ENCODE results near the gene CALML3. TPM values are rescaled to one million over a fixed set of nuclear protein-coding genes. Genes with fewer than 3 reads are reported as not detected.

CALML3 gene
- total RNA-seq, 1 experiment from 2014 or later: not detected

DNA sequence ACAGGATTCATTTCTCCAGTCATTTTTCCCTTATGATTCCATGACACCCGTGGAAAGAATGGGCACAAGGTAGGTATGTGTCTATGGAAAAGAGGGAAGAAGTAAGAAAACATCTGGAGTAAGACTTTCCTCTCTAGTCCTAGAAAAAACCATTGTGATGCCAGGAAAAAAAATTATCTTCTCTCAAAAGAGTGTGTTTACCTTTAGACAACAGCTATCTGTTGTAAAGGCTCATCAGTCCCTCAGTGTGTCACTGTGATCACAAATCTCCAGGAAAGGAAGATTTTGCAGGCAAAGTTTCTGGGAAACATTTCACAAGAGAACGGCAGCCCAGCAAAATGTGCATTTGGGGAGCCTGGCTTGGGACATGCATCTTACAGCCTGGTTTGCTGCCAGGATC, 44.8 kb downstream of the CALML3 start:
- DNase-seq (ENCODE audit: low spot score): no peak
- Histone ChIP-seq H3K27ac (ENCODE audit: low read depth, low read length, poor library complexity, severe bottlenecking) (no peak overlapping the region), H3K9me3 (ENCODE audit: low read depth, low read length, poor library complexity, severe bottlenecking) (no peaks in the 10 kb centered on the region), H3K4me1 (ENCODE audit: insufficient read depth, low read length, poor library complexity, severe bottlenecking) (no peaks in the 10 kb centered on the region), H3K36me3 (ENCODE audit: insufficient read depth, low read length, poor library complexity, severe bottlenecking) (no peaks in the 10 kb centered on the region), H3K4me3 (ENCODE audit: low read depth, low read length, poor library complexity, severe bottlenecking) (no peak overlapping the region), H3K27me3 (replicated peaks; ENCODE audit: insufficient read depth, low read depth, low read length, poor library complexity) (no peaks in the 10 kb centered on the region)
- POLR2A ChIA-PET (ENCODE audit: low non-redundant PET): no interaction called here
- no peak for TF ChIP-seq EZH2 (IDR thresholded peaks at IDR 0.05; ENCODE audit: borderline replicate concordance, low read depth, low read length, poor library complexity, severe bottlenecking)
- TF ChIP-seq, protein P1, sequence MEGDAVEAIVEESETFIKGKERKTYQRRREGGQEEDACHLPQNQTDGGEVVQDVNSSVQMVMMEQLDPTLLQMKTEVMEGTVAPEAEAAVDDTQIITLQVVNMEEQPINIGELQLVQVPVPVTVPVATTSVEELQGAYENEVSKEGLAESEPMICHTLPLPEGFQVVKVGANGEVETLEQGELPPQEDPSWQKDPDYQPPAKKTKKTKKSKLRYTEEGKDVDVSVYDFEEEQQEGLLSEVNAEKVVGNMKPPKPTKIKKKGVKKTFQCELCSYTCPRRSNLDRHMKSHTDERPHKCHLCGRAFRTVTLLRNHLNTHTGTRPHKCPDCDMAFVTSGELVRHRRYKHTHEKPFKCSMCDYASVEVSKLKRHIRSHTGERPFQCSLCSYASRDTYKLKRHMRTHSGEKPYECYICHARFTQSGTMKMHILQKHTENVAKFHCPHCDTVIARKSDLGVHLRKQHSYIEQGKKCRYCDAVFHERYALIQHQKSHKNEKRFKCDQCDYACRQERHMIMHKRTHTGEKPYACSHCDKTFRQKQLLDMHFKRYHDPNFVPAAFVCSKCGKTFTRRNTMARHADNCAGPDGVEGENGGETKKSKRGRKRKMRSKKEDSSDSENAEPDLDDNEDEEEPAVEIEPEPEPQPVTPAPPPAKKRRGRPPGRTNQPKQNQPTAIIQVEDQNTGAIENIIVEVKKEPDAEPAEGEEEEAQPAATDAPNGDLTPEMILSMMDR (conservative IDR thresholded peaks at IDR 0.05; ENCODE audit: low read depth, low read length): no peak
- CTCF ChIA-PET: no interaction called here
- BruUV-seq (replicated peaks): no TSS peak
- intact Hi-C loops (cut with micrococcal nuclease; ENCODE audit: unreplicated experiment): no loop called here

DNA sequence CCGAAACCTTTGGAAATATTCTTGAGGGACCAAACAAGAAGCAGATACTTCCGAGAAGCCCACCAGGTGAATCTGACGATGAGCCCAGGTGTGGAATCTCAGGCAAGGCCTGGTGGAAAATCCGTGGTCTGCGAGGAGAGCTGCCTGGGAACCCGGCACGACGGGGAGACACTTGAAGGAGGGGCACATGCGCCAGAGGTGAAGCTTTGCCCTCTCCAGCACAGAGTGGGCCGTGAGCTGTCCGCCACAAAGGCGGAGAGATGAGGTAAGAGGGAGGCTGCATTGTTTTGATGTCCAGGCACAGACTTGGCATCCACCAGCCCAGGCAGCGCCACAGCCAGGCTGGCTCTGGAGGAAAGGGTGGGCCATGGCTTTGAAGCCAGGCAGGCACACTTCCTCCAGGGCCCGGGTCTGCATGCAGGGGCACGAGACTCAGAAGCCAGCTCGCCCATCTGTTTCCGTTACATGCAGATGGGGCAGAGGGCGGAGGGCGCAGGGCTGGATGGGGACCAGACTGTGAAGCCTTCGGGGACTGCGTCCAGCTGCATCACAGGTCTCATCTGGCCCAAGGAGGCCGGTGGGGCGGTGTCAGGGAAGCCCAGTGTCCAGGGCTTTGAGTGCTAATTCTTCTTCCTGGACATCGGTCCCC, 45.4 kb downstream of the CALML3 start:
- Histone ChIP-seq H3K4me3 (ENCODE audit: low read depth, low read length, poor library complexity, severe bottlenecking) (no peak overlapping the region), H3K9me3 (ENCODE audit: low read depth, low read length, poor library complexity, severe bottlenecking) (no peaks in the 10 kb centered on the region), H3K27me3 (replicated peaks; ENCODE audit: insufficient read depth, low read depth, low read length, poor library complexity) (no peaks in the 10 kb centered on the region), H3K4me1 (ENCODE audit: insufficient read depth, low read length, poor library complexity, severe bottlenecking) (no peaks in the 10 kb centered on the region), H3K36me3 (ENCODE audit: insufficient read depth, low read length, poor library complexity, severe bottlenecking) (no peaks in the 10 kb centered on the region), H3K27ac (ENCODE audit: low read depth, low read length, poor library complexity, severe bottlenecking) (no peak overlapping the region)
- no TSS peak for BruUV-seq (replicated peaks)
- TF ChIP-seq EZH2 (IDR thresholded peaks at IDR 0.05; ENCODE audit: borderline replicate concordance, low read depth, low read length, poor library complexity, severe bottlenecking): no peak
- TF ChIP-seq, protein P1 (conservative IDR thresholded peaks at IDR 0.05; ENCODE audit: low read depth, low read length): no peak
- DNase-seq (ENCODE audit: low spot score): no peak
- intact Hi-C loops (cut with micrococcal nuclease; ENCODE audit: unreplicated experiment): no loop called here
- POLR2A ChIA-PET (ENCODE audit: low non-redundant PET): interaction anchor here (0.6 kb wide), 1 partner anchor 1204 kb away, joined by 3 read pairs; no protein-coding TSS in a partner anchor
- CTCF ChIA-PET: no interaction called here

DNA sequence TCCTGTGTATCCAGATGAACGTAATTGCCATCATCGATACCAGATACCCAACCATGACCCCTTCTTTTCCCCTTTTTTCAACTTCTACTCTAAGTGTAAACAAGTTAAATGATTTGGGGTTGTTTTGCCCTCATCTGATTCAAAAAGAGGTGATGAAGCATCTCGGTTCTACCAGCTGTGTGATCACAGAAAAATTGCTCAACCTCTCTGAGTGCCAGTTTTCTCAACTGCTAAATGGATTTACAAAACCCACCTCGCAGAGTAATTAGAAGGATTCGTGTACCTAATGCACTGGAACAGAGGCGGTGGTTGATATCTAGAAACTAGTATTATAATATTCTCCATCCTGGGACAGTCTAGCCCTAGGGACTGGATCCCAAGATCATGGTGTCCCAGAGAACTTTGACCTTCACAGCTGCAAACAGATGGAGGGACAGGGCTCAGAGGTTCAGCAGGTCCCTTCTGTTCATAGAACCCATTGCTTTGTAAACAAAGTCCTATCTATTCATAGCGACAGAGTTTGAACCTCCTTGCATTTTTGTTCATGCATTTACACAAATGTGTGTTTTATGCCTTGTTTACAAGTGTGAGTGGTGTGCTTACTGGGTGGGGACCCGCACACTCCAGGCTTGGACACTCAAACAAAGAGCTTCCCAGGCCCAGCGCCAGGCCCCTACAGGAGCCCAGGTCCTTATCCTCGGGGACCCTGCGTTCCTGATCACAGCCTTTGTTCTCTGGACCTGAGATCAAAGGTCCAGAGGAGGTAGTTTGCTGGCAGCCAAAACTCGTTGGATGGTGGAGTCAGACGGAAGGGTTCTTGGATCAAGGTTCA, 46.4 kb downstream of the CALML3 start:
- BruUV-seq (replicated peaks): no TSS peak
- POLR2A ChIA-PET (ENCODE audit: low non-redundant PET): interaction anchor here (0.6 kb wide), 1 partner anchor 1205 kb away, joined by 3 read pairs; no protein-coding TSS in a partner anchor

More for the DNA sequence above, 46.4 kb downstream of the CALML3 start:
- no peaks in the 10 kb centered on the region for H3K4me1 ChIP-seq (ENCODE audit: insufficient read depth, low read length, poor library complexity, severe bottlenecking)
- DNase-seq (ENCODE audit: low spot score): no peak
- H3K9me3 ChIP-seq (ENCODE audit: low read depth, low read length, poor library complexity, severe bottlenecking): no peaks in the 10 kb centered on the region
- intact Hi-C loops (cut with micrococcal nuclease; ENCODE audit: unreplicated experiment): no loop called here
- TF ChIP-seq, protein P1 (conservative IDR thresholded peaks at IDR 0.05; ENCODE audit: low read depth, low read length): no peak
- TF ChIP-seq EZH2 (IDR thresholded peaks at IDR 0.05; ENCODE audit: borderline replicate concordance, low read depth, low read length, poor library complexity, severe bottlenecking): no peak
- no peaks in the 10 kb centered on the region for H3K36me3 ChIP-seq (ENCODE audit: insufficient read depth, low read length, poor library complexity, severe bottlenecking)
- CTCF ChIA-PET: no interaction called here
- no peak overlapping the region for H3K4me3 ChIP-seq (ENCODE audit: low read depth, low read length, poor library complexity, severe bottlenecking)
- no peaks in the 10 kb centered on the region for H3K27me3 ChIP-seq (replicated peaks; ENCODE audit: insufficient read depth, low read depth, low read length, poor library complexity)
- no peak overlapping the region for H3K27ac ChIP-seq (ENCODE audit: low read depth, low read length, poor library complexity, severe bottlenecking)

Measured in A673 (cell line).